Sigmoid colon (tissue), 7 donors: ENCODE measurements around the gene RTTN. TPM values are rescaled to one million over a fixed set of nuclear protein-coding genes. Genes with fewer than 3 reads are reported as not detected.

Experiments
- DNase-seq: peaks from one replicate; pipeline ENCODE4 v3.0.0-alpha.2; 2019
- H3K27ac ChIP-seq, 4 donors: fragments of 200-600 bp; sonication (generic); one replicate each; pipeline ENCODE4 v1.5.1; 2016 to 2019; ENCODE audit warnings: mild to moderate bottlenecking in 1 of 4
- H3K27me3 ChIP-seq, 3 donors: fragments of 200-600 bp; sonication (generic); one replicate each; pipeline ENCODE4 v1.5.1; 2019; ENCODE audit warnings: mild to moderate bottlenecking in 1 of 3
- H3K36me3 ChIP-seq, 4 donors: fragments of 200-600 bp; sonication (generic); one replicate each; pipeline ENCODE4 v1.5.1; 2016 to 2019
- H3K4me1 ChIP-seq, 4 donors: fragments of 200-600 bp; sonication (generic); one replicate each; pipeline ENCODE4 v1.5.1; 2017 to 2019
- H3K4me3 ChIP-seq, 4 donors: fragments of 200-600 bp; sonication (generic); one replicate each; pipeline ENCODE4 v1.5.1; 2017 to 2019; ENCODE audit warnings: mild to moderate bottlenecking in 2 of 4, moderate library complexity in 1 of 4
- H3K9me3 ChIP-seq, 4 donors: fragments of 200-600 bp in 3 of 4; sonication (generic) in 3 of 4; one replicate each; pipeline versions ENCODE4 v1.5.1 to v1.6.1; 2013 to 2019
- EP300 ChIP-seq, 4 donors: sonication (generic); formaldehyde crosslinking; IDR thresholded peaks; one replicate each; pipeline ENCODE4 v1.6.1; 2017; ENCODE audit warnings: antibody characterized with exemption in 4 of 4
- POLR2A ChIP-seq, 2 donors: fragments of 450-650 bp; IDR thresholded peaks; one replicate each; pipeline ENCODE4 v1.6.1; 2016; ENCODE audit warnings: antibody characterized with exemption in 2 of 2, mild to moderate bottlenecking in 2 of 2, moderate library complexity in 2 of 2
- POLR2AphosphoS5 ChIP-seq, 4 donors: sonication (generic); formaldehyde crosslinking; IDR thresholded peaks; one replicate each; pipeline ENCODE4 v1.6.1; 2017; ENCODE audit warnings: antibody characterized with exemption in 4 of 4
- WGBS, 2 donors: extraction: QIAGEN DNeasy Blood & Tissue Kit; methylation state at CpG; one replicate each; pipeline ENCODE4 v1.1.7; 2013; 5-methylcytosine and 5-hydroxymethylcytosine counted together
- intact Hi-C: fragments of 100-400 bp; cut with DNase I; formaldehyde crosslinking; loops from one replicate; pipeline ENCODE4 v1.15.1; 2023
- polyA plus RNA-seq, 3 donors: library from polyadenylated mRNA; stranded (reverse); fragments of 200-250 nt; gene quantifications; one replicate each; pipeline ENCODE4 v1.2.3, GENCODE V29; 2013
- total RNA-seq, 4 donors: library from RNA; depleted of rRNA; stranded (reverse); fragments of >200 nt; gene quantifications; one replicate each; pipeline ENCODE4 v1.1.0, GENCODE V29; 2016
- TF ChIP-seq, protein P1 (sequence below), 4 experiments: fragments of 450-650 bp in 3 of 4; fragments of 200-600 bp in 1 of 4; IDR thresholded peaks; one replicate each; pipeline ENCODE4 v1.5.1; 2016 to 2019; ENCODE audit warnings: antibody characterized with exemption in 4 of 4, mild to moderate bottlenecking in 3 of 4, moderate library complexity in 2 of 4
- donor health status: healthy with polysubstance abuse.
- donor health status: Bipolar disorder and iron deficiency.
- donor health status: healthy.

Gene RTTN
- total and polyA plus RNA-seq, 7 donors = 1.4 to 18.2 (median 11.3) TPM

DNA sequence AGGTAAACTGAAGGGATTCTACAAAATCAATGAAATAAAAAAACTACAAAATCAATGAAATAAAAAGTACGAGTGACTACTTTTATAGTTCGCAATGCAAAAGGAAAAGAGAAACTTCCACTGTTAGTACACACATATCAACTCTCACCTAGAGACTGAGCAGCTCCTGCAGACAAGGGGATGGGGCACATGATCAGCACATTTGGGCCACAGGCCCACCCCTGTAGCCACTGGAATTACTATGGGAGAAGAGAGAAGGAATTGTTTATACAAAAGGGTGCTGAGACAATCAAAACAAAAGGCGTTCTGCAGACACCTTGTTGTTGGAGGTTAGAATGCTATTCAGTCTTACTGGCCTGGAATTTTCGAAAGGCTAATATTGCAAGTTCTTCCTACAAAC is 223.1 kb downstream of the RTTN start:
- Histone ChIP-seq H3K36me3 (no peaks in the 10 kb centered on the region), H3K4me1 (no peaks in the 10 kb centered on the region), H3K27me3 (no peaks in the 10 kb centered on the region), H3K4me3 (no peak overlapping the region), H3K9me3 (peaks cover 0 to 4% (median under 1%) of the 10 kb centered on the region in 4 donors), H3K27ac (no peak overlapping the region)
- 92 to 94% methylated on average over 4 of the region's 4 CpGs for WGBS, 2 donors
- TF ChIP-seq POLR2AphosphoS5 (IDR thresholded peaks at IDR 0.05) (no peak), EP300 (IDR thresholded peaks at IDR 0.05) (no peak), POLR2A (IDR thresholded peaks at IDR 0.05) (no peak)
- TF ChIP-seq, protein P1, sequence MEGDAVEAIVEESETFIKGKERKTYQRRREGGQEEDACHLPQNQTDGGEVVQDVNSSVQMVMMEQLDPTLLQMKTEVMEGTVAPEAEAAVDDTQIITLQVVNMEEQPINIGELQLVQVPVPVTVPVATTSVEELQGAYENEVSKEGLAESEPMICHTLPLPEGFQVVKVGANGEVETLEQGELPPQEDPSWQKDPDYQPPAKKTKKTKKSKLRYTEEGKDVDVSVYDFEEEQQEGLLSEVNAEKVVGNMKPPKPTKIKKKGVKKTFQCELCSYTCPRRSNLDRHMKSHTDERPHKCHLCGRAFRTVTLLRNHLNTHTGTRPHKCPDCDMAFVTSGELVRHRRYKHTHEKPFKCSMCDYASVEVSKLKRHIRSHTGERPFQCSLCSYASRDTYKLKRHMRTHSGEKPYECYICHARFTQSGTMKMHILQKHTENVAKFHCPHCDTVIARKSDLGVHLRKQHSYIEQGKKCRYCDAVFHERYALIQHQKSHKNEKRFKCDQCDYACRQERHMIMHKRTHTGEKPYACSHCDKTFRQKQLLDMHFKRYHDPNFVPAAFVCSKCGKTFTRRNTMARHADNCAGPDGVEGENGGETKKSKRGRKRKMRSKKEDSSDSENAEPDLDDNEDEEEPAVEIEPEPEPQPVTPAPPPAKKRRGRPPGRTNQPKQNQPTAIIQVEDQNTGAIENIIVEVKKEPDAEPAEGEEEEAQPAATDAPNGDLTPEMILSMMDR (IDR thresholded peaks at IDR 0.05) = no peak
- intact Hi-C loops = no loop called here
- DNase-seq = no peak

DNA sequence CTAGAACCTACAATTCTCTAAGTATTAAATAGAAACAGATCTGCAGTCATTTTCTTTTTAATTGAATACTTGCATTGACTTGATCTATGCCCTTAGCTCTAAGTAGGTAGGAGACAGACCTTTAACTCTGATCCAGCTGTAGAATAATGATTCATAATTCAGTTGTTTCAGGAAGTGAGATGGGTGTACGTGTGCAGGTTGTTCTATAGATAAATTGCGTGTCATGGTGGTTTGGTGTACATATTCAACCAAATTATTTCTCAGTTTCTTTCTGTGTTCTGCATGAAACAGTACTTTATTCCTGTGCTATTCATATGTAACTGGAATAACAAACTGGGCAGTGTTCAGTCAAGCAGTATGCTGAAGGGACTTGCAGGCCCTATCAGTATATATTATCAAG is 223.5 kb downstream of the RTTN start:
- Histone ChIP-seq H3K36me3 (no peaks in the 10 kb centered on the region), H3K4me3 (no peak overlapping the region), H3K27me3 (no peaks in the 10 kb centered on the region), H3K27ac (no peak overlapping the region), H3K4me1 (no peaks in the 10 kb centered on the region), H3K9me3 (peaks cover 0 to 6% (median 3%) of the 10 kb centered on the region in 4 donors)
- WGBS, 2 donors = 72 to 91% methylated on average over 2 of the region's 2 CpGs
- intact Hi-C loops = no loop called here
- DNase-seq = no peak
- no peak for TF ChIP-seq POLR2AphosphoS5 (IDR thresholded peaks at IDR 0.05)
- TF ChIP-seq, protein P1 (IDR thresholded peaks at IDR 0.05) = no peak
- no peak for TF ChIP-seq EP300 (IDR thresholded peaks at IDR 0.05)
- no peak for TF ChIP-seq POLR2A (IDR thresholded peaks at IDR 0.05)

DNA sequence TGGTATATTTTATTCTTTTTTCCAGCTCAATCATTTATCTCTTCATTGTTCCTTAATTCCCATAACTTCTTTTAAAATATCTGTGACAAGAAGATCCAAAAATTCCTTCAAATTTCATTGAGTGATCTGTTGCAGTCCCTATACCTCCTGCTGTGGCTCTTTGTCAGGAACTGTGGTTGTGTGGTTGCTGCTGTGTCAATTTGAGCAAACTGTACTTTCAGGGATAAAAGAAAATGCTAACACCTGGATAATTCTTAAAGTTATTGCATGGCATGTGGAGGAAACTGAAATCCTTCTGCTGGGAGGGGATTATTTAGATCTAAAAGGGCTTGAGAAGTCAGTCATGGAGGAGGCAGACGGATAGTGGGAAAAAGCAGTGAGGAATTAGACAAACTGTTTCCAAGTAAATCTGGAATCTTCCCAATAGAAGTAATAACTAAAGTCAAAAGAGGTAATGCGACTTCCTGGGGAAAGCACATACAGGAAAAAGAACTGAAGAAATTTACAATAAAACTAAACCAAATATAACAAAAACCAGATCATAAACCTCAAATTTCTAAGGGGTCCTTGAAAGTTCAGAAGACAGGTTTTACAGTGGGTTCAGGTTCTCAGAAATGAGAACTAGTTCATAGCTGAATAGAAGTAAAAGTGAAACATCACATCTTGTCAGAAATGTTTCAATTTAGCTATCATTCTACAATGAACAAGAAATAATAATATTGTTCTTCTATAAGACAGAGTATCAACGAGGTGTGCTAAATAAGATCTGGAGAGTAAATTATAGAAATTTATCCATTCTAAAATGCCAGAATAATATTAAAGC is 224.3 kb downstream of the RTTN start:
- 70 to 81% methylated on average over 3 of the region's 3 CpGs for WGBS, 2 donors
- DNase-seq = no peak
- TF ChIP-seq POLR2AphosphoS5 (IDR thresholded peaks at IDR 0.05) (no peak), EP300 (IDR thresholded peaks at IDR 0.05) (no peak), POLR2A (IDR thresholded peaks at IDR 0.05) (no peak)
- TF ChIP-seq, protein P1 (IDR thresholded peaks at IDR 0.05) = no peak
- Histone ChIP-seq H3K9me3 (peaks cover 3 to 11% (median 8%) of the 10 kb centered on the region in 4 donors), H3K27me3 (no peaks in the 10 kb centered on the region), H3K36me3 (no peaks in the 10 kb centered on the region), H3K4me1 (no peaks in the 10 kb centered on the region), H3K4me3 (no peak overlapping the region), H3K27ac (no peak overlapping the region)
- intact Hi-C loops = no loop called here

DNA sequence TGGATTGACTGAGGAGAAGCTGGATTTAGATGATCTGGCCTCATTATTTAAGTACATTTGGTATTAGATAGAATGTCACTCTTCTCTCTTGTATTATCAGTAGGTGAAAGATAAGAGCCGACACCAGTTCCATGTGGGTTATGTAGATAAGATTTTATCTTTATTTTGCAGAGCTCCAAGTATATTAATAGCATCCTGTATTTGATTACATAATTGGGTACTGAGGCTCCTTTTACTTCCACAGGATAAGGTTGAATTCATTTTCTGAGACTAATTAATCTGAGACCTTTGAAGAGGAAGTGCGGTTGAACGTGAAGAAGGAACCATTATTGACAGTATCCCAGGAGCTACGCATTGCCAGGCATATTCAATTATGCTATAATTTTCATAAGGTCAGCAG is 225.0 kb downstream of the RTTN start:
- H3K27me3 ChIP-seq = no peaks in the 10 kb centered on the region
- WGBS, 2 donors = 77 to 89% methylated on average over 4 of the region's 4 CpGs
- DNase-seq = no peak
- TF ChIP-seq POLR2AphosphoS5 (IDR thresholded peaks at IDR 0.05) (no peak), EP300 (IDR thresholded peaks at IDR 0.05) (no peak), POLR2A (IDR thresholded peaks at IDR 0.05) (no peak)
- TF ChIP-seq, protein P1 (IDR thresholded peaks at IDR 0.05) = no peak
- no peak overlapping the region for H3K4me3 ChIP-seq
- H3K27ac ChIP-seq = no peak overlapping the region
- peaks cover 3 to 12% (median 8%) of the 10 kb centered on the region in 4 donors for H3K9me3 ChIP-seq
- intact Hi-C loops = no loop called here
- no peaks in the 10 kb centered on the region for H3K4me1 ChIP-seq
- H3K36me3 ChIP-seq = no peaks in the 10 kb centered on the region
